ENCODE measurements around the gene SEC62. TPM values are rescaled to one million over a fixed set of nuclear protein-coding genes. Genes with fewer than 3 reads are reported as not detected.

The SEC62 gene
- total RNA-seq, 2 experiments from 2014 or later = 63.3 to 64.2 TPM

DNA sequence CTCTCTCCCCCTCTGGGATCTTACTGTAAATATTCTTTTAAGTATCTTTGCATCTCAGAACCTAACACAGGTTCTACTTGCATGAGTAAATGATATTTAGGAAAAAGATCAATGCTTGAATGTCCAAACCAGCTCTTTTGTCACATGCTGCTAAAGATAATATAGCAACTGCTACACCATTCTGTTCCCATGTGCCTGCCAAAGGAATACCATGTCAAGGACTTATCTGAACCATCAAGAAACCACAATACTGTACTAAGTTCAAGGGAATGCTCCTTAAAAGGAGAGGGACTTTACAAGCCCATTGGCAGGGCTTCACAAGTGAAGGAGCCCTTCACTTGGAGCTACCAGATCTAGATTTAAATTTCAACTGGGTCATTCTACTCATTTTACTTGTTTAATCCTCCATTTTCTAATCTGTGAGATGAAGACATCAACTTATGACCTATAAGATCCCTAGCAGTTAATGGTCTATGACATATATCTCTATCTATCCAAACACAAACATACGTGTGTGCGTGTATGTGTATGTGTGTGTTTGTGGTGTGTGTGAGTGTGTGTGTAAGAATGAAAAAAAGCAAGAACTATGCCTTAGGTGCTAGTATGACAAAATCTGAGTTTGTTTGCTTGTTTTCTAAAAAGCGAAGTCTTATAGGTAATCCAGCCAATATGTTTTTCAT lies 13.0 kb upstream of the SEC62 start:
- Mint-ChIP-seq H3K36me3 (no peaks in the 10 kb centered on the region), H3K4me3 (no peak overlapping the region), H3K27me3 (no peaks in the 10 kb centered on the region), H3K9me3 (no peaks in the 10 kb centered on the region), H3K27ac (no peak overlapping the region), H3K4me1 (peaks cover 3% of the 10 kb centered on the region)
- no peak for DNase-seq

DNA sequence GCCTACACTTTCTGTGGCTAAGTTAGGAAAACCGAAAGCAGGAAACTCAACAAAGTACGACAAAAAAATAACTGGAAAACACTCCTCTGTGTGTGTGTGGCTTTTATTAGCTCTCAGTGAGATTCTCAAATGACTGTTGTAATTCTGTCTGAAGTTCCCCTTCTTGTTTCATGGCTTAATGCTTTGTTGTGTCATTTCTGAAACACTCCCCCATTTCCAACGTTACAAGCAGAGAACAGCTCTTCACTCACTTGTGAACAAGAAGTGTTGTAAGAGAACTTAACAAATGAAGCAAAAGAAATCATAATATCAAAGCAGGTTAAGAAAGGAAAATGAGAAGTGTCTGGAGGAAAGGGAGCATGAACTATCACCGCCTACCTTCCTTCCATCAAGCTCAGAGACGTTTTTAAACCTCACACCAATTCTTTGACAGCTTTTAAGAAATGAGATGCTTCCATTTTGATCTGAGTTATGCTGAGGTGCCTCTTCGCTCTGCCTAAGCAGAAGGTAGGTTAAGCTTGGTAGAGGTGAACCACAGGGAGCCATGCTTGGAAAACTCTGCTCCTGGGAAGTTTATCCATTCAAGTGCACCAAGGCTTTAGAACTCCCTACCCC lies 12.4 kb upstream of the SEC62 start:
- Mint-ChIP-seq H3K4me1 (peaks cover 3% of the 10 kb centered on the region), H3K4me3 (no peak overlapping the region), H3K27ac (no peak overlapping the region), H3K36me3 (no peaks in the 10 kb centered on the region), H3K9me3 (no peaks in the 10 kb centered on the region), H3K27me3 (no peaks in the 10 kb centered on the region)
- no peak for DNase-seq

DNA sequence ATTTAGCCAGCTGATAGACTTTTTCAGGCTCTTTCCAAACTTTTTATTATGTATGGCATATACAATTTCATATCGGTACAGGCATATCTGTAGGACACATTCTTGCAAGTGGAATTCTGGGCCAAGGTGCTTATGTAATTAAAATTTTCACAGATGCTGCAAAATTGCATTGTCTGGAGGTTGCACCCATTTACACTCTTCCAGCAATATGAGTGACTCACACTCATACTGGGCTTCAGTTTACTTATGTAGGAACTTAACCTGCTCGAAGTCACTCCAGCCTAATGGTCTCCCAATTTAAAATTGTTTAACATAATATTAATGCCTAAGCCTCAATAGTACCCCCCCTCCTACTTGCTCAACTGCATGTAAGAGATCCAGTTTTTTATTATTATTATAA lies 11.2 kb upstream of the SEC62 start:
- H3K4me1 Mint-ChIP-seq = peaks cover 3% of the 10 kb centered on the region
- no peak overlapping the region for H3K4me3 Mint-ChIP-seq
- H3K27ac Mint-ChIP-seq = no peak overlapping the region
- no peaks in the 10 kb centered on the region for H3K9me3 Mint-ChIP-seq
- DNase-seq = no peak
- no peaks in the 10 kb centered on the region for H3K27me3 Mint-ChIP-seq
- H3K36me3 Mint-ChIP-seq = no peaks in the 10 kb centered on the region

DNA sequence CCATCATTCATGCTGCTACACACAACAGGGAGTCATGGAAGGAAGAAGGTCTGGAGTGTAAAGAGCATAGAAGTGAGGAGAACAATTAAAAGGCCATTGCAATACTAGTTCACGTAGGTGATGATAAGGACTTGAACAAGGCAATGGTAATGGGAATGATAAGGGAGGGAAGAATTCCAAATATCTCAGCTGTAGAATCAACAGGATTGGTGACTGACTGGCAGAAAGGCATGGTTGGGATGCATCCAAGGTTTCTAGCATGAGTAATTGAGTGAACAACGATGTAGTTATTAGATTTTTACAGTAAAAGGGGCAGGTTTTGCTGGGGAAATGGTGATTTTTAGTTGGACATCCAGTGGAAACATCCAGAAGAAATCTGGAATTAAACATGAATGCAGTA lies 2.4 kb upstream of the SEC62 start:
- no peak for DNase-seq
- peaks cover 6% of the 10 kb centered on the region for H3K9me3 Mint-ChIP-seq
- H3K36me3 Mint-ChIP-seq = peaks cover 10% of the 10 kb centered on the region
- no peaks in the 10 kb centered on the region for H3K27me3 Mint-ChIP-seq
- H3K27ac Mint-ChIP-seq = no peak overlapping the region
- no peak overlapping the region for H3K4me3 Mint-ChIP-seq
- peaks cover 31% of the 10 kb centered on the region for H3K4me1 Mint-ChIP-seq

DNA sequence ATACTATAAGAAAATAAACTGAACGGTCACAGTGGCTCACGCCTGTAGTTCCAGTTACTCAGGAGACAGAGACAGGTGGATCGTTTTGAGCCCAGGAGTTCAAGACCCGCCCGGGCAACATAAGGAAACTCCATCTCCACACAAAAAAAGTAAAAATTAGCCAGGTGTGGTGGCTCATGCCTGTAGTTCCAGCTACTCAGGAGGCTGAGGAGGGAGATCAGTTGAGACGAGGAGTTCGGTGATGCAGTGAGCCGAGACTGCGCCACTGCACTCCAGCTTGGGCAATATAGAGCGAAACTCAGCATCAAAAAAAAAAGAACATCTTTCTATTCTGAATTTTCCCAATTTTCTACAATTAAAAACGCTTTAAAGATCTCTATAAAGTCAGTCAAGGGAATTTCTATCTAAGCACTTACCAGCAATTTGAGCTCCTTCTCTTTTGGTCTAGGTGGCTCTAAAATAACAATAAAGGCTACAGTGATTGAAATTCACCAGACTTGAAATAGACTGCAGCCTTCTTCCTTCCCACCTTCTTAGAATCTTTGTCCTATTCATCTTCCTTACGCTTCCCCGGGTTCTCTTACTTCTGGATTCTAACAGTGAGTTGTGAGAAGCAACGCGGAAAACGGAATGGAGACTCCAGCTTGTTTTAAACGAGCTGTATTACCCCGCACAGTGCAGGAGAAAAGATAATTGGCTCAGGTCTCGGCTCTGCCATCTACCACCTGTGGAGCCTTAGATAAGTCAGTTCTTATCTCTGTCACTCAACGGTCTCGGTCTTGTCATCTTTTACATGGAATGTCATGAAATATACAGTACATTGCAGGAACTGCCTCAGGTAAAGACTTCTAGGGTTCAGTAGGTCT lies 812 bp upstream of the SEC62 start:
- H3K36me3 Mint-ChIP-seq = peaks cover 10% of the 10 kb centered on the region
- peaks cover 46% of the 10 kb centered on the region for H3K4me1 Mint-ChIP-seq
- DNase-seq = no peak

DNA sequence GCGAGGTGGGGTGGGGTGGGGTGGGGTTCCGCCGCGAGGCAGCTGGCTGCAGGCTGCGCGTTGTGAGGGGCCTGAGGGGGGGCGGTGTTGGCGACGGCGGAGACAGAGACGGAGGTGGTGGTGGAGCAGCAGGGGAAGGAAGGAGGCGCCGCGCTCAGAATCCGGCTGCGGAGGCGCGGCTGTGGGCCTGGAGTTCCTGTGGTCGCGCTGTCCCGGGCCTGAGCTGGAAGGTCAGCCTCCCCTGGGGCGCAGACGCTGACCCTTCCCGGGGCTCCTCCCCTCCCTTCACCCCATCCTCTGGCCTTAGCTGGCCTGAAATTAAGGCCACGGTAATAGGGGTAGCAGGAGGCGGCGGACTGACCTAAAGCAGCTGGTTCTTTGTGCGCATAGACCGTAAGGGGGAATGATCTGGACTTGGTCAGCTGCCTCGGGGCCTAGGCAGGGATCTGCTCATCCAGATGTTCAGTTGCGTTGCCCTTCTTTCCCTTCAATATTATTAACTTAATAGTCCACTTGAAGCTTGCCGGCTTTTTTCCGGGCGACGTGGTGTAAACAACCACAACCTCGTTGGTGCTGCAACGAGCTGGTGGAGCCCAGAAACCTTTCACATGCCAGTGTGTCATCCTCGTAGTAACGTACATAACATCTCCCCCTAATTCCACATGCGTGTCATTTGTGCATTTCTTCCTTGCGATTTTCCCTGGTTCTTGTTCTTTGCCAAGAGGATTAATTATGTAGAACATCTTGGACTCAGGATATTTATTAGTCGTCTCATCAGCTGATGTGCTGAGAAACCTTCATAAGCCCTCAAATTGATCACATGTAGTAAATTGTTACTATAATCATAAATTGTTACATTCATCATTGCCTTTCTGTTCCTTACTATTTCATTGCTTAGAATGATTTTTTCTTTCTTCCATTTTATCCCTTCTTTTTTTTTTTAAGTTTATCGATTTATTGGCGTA lies 626 bp downstream of the SEC62 start:
- peaks cover 57% of the 10 kb centered on the region for H3K4me1 Mint-ChIP-seq
- H3K36me3 Mint-ChIP-seq = peaks cover 12% of the 10 kb centered on the region
- peak overlapping the region; percentile 98 for H3K27ac Mint-ChIP-seq
- peak; percentile 22 for DNase-seq
- H3K9me3 Mint-ChIP-seq = peaks cover 6% of the 10 kb centered on the region
- H3K4me3 Mint-ChIP-seq = peak overlapping the region; percentile 87
- H3K27me3 Mint-ChIP-seq = no peaks in the 10 kb centered on the region

More for the DNA sequence above, 812 bp upstream of the SEC62 start:
- Mint-ChIP-seq H3K4me3 (peak overlapping the region; percentile 87), H3K27ac (peak overlapping the region; percentile 98), H3K9me3 (peaks cover 6% of the 10 kb centered on the region), H3K27me3 (no peaks in the 10 kb centered on the region)

DNA sequence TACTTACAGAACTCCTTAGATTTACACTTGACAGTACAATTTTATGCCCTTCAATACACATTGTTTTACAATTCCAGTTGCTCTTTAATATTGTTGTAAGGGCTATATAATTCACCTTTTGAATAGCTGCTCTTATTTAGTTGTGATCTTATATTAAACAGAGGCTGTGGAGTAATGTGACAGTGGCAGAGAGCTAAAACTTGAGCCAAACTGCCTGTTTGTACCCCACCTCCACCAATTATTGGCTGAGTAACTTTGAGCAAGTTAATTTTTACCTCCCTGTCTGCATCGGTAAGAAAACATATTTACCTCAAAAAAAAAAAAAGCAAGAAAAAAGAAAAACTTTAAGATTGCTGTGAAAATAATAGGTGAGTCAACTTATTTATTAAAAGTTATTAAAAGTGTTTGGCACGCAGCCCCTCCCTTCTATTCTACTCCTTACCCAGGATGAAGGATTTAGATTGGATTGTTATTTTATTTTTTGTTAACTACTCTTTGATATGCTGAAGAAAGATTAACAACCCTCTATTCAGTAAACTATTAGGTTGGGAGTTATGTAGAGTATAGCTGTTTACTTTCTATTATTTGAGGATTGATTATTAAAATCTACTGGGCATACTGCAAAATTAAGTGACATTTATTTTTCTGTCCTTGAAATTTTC lies 1.7 kb downstream of the SEC62 start:
- no peak for DNase-seq
- H3K27ac Mint-ChIP-seq = peak overlapping the region; percentile 39
- H3K9me3 Mint-ChIP-seq = peaks cover 6% of the 10 kb centered on the region
- peak overlapping the region; percentile 87 for H3K4me3 Mint-ChIP-seq
- H3K36me3 Mint-ChIP-seq = peaks cover 13% of the 10 kb centered on the region
- H3K4me1 Mint-ChIP-seq = peaks cover 60% of the 10 kb centered on the region
- H3K27me3 Mint-ChIP-seq = no peaks in the 10 kb centered on the region

DNA sequence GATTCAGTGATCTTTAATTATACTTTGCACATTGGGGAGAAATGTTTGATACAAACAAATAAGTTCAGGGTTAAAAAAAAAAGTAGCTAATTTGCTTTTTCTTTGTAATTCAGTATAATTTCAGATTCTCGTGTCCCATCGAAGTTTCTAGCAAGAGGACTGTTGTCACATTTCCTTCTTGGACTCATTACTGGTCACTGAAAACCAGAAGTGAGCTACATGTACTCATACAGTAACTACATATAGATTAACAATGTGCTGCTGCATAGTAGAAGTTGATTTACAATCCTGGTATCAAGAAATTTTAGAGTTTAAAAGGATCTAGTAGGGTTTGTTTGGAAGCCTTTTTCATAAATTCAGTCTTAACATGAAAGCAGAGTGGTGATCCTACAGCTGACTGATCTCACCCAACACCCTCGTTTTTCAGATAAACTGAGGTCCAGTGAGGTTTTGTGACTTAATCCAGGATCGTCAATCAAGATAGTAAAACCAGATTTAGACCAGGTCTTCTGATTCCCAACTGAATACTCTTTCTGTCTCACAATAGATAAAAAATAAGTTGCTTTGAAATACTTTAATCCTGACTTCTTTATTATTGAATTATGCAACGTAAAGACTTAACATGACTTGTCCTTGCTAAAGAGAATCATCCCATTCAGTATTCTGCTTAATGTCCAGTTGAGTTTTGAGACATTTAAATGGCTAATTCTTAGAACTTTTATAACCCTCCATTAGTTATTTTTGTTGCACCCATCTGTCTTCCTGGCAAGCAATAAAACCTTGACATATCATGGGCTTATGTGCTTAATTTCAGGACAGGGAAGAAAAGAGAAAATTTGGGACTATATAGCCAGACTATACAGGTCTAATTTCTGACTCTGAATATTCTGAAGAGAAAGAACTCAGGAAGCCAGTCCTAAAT lies 2.8 kb downstream of the SEC62 start:
- DNase-seq = no peak
- Mint-ChIP-seq H3K9me3 (peaks cover 4% of the 10 kb centered on the region), H3K27me3 (no peaks in the 10 kb centered on the region), H3K4me3 (peak overlapping the region; percentile 87), H3K4me1 (peaks cover 65% of the 10 kb centered on the region), H3K27ac (no peak overlapping the region), H3K36me3 (peaks cover 16% of the 10 kb centered on the region)

DNA sequence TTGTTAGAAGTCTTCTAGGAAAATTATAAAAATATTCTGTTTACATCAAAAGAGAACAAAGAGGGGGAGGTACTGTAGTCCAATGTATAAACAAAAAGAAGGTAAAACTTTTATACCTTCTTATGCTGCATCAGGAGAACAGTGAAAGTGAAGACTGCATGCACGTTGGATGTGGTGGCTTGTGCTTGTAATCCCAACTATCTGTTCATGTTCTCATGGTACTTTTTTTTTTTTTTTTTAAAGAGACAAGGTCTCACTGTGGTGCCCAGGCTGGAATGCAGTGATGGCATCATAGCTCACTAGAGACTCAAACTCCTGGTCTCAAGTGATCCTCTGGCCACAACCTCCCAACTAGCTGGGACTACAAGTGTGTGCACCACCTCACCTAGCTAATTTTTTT lies 4.2 kb downstream of the SEC62 start:
- H3K4me3 Mint-ChIP-seq = no peak overlapping the region
- H3K27ac Mint-ChIP-seq = no peak overlapping the region
- peaks cover 62% of the 10 kb centered on the region for H3K4me1 Mint-ChIP-seq
- no peaks in the 10 kb centered on the region for H3K9me3 Mint-ChIP-seq
- DNase-seq = no peak
- H3K36me3 Mint-ChIP-seq = peaks cover 19% of the 10 kb centered on the region
- H3K27me3 Mint-ChIP-seq = no peaks in the 10 kb centered on the region

DNA sequence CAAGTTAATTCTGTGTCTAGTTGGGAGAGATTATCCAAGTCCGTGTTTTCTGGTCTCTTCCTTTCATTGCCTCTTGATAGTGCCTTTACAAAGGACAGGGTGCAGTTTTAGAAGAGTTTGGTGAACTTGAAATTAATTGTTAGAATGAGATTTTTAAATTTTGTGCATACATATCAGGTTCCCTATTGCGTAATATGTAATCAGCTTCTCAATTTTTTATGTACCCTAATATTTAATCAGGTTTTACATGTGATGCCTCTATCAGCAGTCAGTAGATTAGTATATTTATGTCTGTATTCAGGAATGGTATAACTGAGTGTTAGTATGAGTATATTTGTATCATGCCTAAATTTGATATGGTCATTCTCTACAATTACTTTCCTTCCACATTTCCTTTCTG lies 4.9 kb downstream of the SEC62 start:
- Mint-ChIP-seq H3K9me3 (no peaks in the 10 kb centered on the region), H3K27me3 (no peaks in the 10 kb centered on the region), H3K36me3 (peaks cover 19% of the 10 kb centered on the region), H3K4me1 (peaks cover 61% of the 10 kb centered on the region), H3K27ac (no peak overlapping the region), H3K4me3 (no peak overlapping the region)
- no peak for DNase-seq

DNA sequence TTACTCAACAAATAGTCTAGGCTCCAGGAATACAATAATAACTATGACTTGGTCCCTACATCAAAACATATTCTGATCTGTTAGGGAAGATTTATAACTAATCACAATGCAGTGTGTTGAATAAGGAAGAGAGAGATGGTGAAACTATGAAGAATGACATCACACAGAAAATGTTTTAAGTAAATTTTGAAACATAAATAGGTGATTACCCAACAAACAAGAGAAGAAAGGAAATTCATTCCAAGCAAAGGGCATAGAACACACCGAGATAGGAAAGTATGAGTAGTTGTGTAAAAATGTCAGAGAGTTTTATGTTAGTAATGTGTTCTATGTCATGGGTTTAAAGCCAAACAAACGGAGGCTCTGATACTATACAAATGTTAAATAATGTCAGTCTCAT lies 13.4 kb downstream of the SEC62 start:
- H3K4me3 Mint-ChIP-seq = no peak overlapping the region
- H3K27me3 Mint-ChIP-seq = no peaks in the 10 kb centered on the region
- H3K27ac Mint-ChIP-seq = peak overlapping the region; percentile 12
- peaks cover 29% of the 10 kb centered on the region for H3K36me3 Mint-ChIP-seq
- DNase-seq = no peak
- H3K9me3 Mint-ChIP-seq = no peaks in the 10 kb centered on the region
- H3K4me1 Mint-ChIP-seq = peaks cover 13% of the 10 kb centered on the region

DNA sequence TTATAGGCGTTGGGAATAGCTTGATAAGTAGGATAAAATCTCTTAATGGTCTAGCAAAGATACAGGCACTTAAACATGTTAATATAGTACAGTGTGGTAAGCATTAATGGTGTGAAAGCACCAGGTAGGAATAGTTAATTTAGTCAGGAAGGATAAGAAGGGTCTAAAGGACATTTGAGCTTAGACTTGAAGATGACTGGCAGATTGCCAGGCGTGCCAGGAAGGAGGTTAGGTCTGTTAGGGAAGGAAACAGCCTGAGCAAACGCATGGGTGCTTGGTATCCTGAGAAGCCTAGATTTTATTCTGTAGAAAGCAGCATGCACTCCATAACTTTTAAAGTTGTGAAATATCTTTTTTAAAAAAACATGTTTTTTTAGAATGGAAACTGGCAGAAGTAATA lies 17.7 kb downstream of the SEC62 start:
- H3K27me3 Mint-ChIP-seq = no peaks in the 10 kb centered on the region
- no peaks in the 10 kb centered on the region for H3K9me3 Mint-ChIP-seq
- DNase-seq = no peak
- no peak overlapping the region for H3K4me3 Mint-ChIP-seq
- peaks cover 9% of the 10 kb centered on the region for H3K4me1 Mint-ChIP-seq
- H3K36me3 Mint-ChIP-seq = peaks cover 25% of the 10 kb centered on the region
- no peak overlapping the region for H3K27ac Mint-ChIP-seq

DNA sequence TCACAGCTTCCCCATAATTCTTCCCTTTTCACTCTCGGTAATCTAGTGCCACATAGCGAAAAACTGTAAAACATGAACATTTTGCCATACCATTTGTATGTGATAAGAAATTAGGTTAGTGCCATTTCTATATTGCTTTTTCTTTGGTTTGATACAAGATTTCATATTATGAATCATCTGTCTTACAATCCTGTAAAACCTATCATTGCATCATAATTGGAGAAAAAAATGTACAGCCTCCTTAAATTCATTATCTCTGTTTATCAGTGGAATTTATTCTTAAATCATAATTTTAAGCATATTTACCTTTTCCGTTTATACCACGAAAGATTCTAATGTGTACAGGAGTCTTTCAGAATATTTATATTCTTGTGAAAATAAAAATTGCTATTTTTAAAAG lies 23.8 kb downstream of the SEC62 start:
- Mint-ChIP-seq H3K4me3 (no peak overlapping the region), H3K27me3 (no peaks in the 10 kb centered on the region), H3K9me3 (no peaks in the 10 kb centered on the region), H3K4me1 (peaks cover 3% of the 10 kb centered on the region), H3K27ac (no peak overlapping the region), H3K36me3 (peaks cover 9% of the 10 kb centered on the region)
- DNase-seq = no peak

All from activated naive CD8-positive, alpha-beta T cell treated with anti-CD3 and anti-CD28 coated beads for 36 hours (primary cell).